KMS-11 (cell line): ENCODE data around the gene ARHGAP8.

ENCODE experiments used
- H2AFZ ChIP-seq: fragments of 200-600 bp; sonication (generic); 2 replicates; pipeline ENCODE4 v1.6.1; 2016; ENCODE audit warnings: antibody characterized with exemption, mixed run types, low read depth
- H3K27ac ChIP-seq: fragments of 200-600 bp; sonication (generic); 2 replicates; pipeline ENCODE4 v1.6.1; 2016; ENCODE audit warnings: mild to moderate bottlenecking, mixed run types
- H3K27me3 ChIP-seq: fragments of 200-600 bp; sonication (generic); 2 replicates; pipeline ENCODE4 v1.6.1; 2017; ENCODE audit warnings: mild to moderate bottlenecking, low read depth, mixed run types, moderate library complexity; ENCODE audit not compliant: insufficient read depth
- H3K36me3 ChIP-seq: fragments of 200-600 bp; sonication (generic); 2 replicates; pipeline ENCODE4 v1.6.1; 2017; ENCODE audit warnings: mild to moderate bottlenecking, mixed run types; ENCODE audit not compliant: insufficient read depth
- H3K4me1 ChIP-seq: fragments of 200-600 bp; sonication (generic); 2 replicates; pipeline ENCODE4 v1.6.1; 2016; ENCODE audit warnings: mild to moderate bottlenecking, low read depth, mixed run types; ENCODE audit not compliant: poor library complexity, severe bottlenecking
- H3K4me2 ChIP-seq: fragments of 200-600 bp; sonication (generic); 2 replicates; pipeline ENCODE4 v1.7.0; 2016; ENCODE audit warnings: mild to moderate bottlenecking, mixed run types
- H3K4me3 ChIP-seq: fragments of 200-600 bp; sonication (generic); IDR thresholded peaks from 2 replicates; pipeline ENCODE4 v1.6.1; 2017; ENCODE audit warnings: low read depth, low read length, mixed read lengths; ENCODE audit not compliant: insufficient read depth
- H3K79me2 ChIP-seq: fragments of 200-600 bp; sonication (generic); 2 replicates; pipeline ENCODE4 v1.6.1; 2016; ENCODE audit warnings: low read depth, mixed run types; ENCODE audit not compliant: insufficient read depth
- H3K9ac ChIP-seq: fragments of 200-600 bp; sonication (generic); 2 replicates; pipeline ENCODE4 v1.6.1; 2016; ENCODE audit warnings: mild to moderate bottlenecking, mixed run types
- H4K20me1 ChIP-seq: fragments of 200-600 bp; sonication (generic); 2 replicates; pipeline ENCODE4 v1.6.1; 2016; ENCODE audit warnings: mild to moderate bottlenecking, mixed run types; ENCODE audit not compliant: insufficient read depth
- CTCF ChIP-seq: fragments of 200-600 bp; sonication (generic); conservative IDR thresholded peaks from 2 replicates; pipeline ENCODE4 v1.6.1; 2017; ENCODE audit warnings: low read depth, mild to moderate bottlenecking, antibody characterized with exemption, low read length, moderate library complexity, mixed read lengths

ARHGAP8 gene

GRCh38 chr22:44727148-44727547 lies 25.2 kb upstream of the ARHGAP8 start:
- H3K36me3 ChIP-seq = no peaks in the 10 kb centered on the region
- no peak overlapping the region for H3K27ac ChIP-seq
- no peak for TF ChIP-seq CTCF
- no peak overlapping the region for H2AFZ ChIP-seq
- H3K4me2 ChIP-seq = no peak overlapping the region
- H3K79me2 ChIP-seq = no peaks in the 10 kb centered on the region
- H4K20me1 ChIP-seq = no peaks in the 10 kb centered on the region
- H3K9ac ChIP-seq = no peak overlapping the region
- no peaks in the 10 kb centered on the region for H3K4me1 ChIP-seq
- H3K4me3 ChIP-seq = no peak overlapping the region
- peaks cover 2% of the 10 kb centered on the region; the same call in 1 of the 2 replicates for H3K27me3 ChIP-seq

- H3K4me1 ChIP-seq = no peaks in the 10 kb centered on the region
Observed at GRCh38 chr22:44727709-44728108, 24.7 kb upstream of the ARHGAP8 start.

GRCh38 chr22:44728761-44729324 lies 23.5 kb upstream of the ARHGAP8 start:
- H3K27me3 ChIP-seq = no peaks in the 10 kb centered on the region
- no peak overlapping the region for H3K27ac ChIP-seq
- no peaks in the 10 kb centered on the region for H3K4me1 ChIP-seq
- no peak for TF ChIP-seq CTCF
- H3K79me2 ChIP-seq = no peaks in the 10 kb centered on the region
- H3K4me2 ChIP-seq = no peak overlapping the region
- H2AFZ ChIP-seq = no peak overlapping the region
- H3K4me3 ChIP-seq = no peak overlapping the region
- no peaks in the 10 kb centered on the region for H3K36me3 ChIP-seq
- no peak overlapping the region for H3K9ac ChIP-seq
- no peaks in the 10 kb centered on the region for H4K20me1 ChIP-seq

More at GRCh38 chr22:44727709-44728108, 24.7 kb upstream of the ARHGAP8 start:
- Histone ChIP-seq H2AFZ (no peak overlapping the region), H3K27me3 (peaks cover 2% of the 10 kb centered on the region; the same call in 1 of the 2 replicates), H3K27ac (no peak overlapping the region), H3K4me3 (no peak overlapping the region), H3K36me3 (no peaks in the 10 kb centered on the region), H4K20me1 (no peaks in the 10 kb centered on the region), H3K79me2 (no peaks in the 10 kb centered on the region), H3K9ac (no peak overlapping the region), H3K4me2 (no peak overlapping the region)
- TF ChIP-seq CTCF = no peak

GRCh38 chr22:44729391-44730021 lies 22.9 kb upstream of the ARHGAP8 start:
- no peak overlapping the region for H3K4me2 ChIP-seq
- no peaks in the 10 kb centered on the region for H3K36me3 ChIP-seq
- no peaks in the 10 kb centered on the region for H4K20me1 ChIP-seq
- no peak overlapping the region for H3K27ac ChIP-seq
- no peak for TF ChIP-seq CTCF
- no peak overlapping the region for H3K4me3 ChIP-seq
- H2AFZ ChIP-seq = no peak overlapping the region
- no peaks in the 10 kb centered on the region for H3K79me2 ChIP-seq
- H3K4me1 ChIP-seq = no peaks in the 10 kb centered on the region
- H3K27me3 ChIP-seq = no peaks in the 10 kb centered on the region
- no peak overlapping the region for H3K9ac ChIP-seq
